K562 treated with DMSO at 1 percent for 4 hours (cell line): ENCODE results near the gene USB1. TPM values are rescaled to one million over a fixed set of nuclear protein-coding genes. Genes with fewer than 3 reads are reported as not detected.

Experiments used
- total RNA-seq: library from RNA; unstranded; fragments of 300-600 nt; gene quantifications from 2 replicates; pipeline ENCODE4 v1.2.3, GENCODE V29; 2022; ENCODE audit not compliant: insufficient read depth

The USB1 gene, protein sequence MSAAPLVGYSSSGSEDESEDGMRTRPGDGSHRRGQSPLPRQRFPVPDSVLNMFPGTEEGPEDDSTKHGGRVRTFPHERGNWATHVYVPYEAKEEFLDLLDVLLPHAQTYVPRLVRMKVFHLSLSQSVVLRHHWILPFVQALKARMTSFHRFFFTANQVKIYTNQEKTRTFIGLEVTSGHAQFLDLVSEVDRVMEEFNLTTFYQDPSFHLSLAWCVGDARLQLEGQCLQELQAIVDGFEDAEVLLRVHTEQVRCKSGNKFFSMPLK
- 54.1 and 54.4 TPM in 2 replicates for total RNA-seq

DNA sequence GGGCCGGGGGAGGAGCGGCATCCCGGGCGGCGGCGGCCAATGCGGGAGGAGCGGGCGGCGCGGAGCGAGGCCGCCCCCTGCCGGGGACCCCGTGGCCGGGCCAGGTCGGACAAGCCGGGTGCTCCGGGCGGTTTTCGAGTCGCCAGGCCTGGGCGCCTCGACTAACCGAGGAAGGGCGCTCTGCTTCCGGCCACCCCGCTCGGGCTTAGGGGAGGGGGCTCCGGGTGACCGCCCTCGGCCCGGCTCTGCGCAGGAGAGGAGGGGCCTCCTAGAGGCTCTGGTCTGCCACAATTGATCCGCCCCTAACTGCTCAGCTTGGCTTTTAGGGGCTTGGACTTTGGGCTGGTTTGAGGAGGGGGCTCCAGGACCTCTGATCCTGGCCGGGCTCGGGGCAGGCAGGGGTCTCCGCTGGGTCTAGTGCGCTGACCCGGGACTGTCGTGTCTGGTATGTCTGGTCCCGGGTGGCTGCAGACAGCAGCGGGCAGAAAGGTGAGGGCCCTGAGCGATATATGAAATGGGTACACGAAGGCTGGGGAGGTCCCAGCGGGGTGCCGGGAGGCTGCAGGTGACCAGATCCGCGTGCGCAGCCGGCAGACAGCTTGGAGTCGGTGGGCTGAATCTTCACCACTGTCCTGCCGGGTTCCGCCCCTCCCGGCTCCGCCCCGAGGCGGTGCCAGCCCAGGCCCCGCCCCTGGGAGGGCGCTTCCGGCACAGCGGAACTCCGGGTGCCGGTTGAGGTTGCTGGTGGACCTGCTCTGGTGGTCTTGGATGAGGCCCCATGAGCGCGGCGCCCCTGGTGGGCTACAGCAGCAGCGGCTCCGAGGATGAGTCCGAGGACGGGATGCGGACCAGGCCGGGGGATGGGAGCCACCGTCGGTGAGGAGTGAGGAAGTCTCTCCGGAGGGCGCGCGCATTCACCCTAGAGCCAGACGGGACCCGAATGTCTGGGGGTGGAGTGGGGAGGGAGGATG lies at the start of gene USB1:
USB1 (plus strand) TSS at position 702 of the 971 bp plus-strand sequence; CDS start at position 779, 77 bp downstream.

DNA sequence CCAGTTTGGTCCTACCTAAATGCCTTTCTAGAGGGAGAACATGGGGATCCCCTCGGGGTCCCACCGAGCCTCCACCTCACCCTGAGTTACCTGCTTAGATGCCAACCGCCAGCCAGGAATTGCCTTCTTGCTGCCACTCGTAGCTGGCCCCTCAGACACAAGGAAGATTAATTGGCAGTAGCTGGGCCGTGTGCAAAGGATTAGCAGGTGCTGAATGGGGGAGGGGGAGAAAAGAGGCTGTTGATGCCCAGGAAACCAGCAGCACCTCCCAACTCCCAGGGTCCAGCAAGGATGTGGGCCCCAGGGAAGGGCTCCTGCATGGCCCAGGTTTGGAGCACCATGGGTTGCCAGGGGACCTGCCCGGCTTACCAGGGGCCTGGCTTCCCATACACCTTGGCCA lies 30.2 kb upstream of the USB1 start, which contains the start of gene CNGB1:
CNGB1 (minus strand) TSS at position 159 of the 400 bp plus-strand sequence. CDS start 3,842 bp downstream, outside the sequence.

DNA sequence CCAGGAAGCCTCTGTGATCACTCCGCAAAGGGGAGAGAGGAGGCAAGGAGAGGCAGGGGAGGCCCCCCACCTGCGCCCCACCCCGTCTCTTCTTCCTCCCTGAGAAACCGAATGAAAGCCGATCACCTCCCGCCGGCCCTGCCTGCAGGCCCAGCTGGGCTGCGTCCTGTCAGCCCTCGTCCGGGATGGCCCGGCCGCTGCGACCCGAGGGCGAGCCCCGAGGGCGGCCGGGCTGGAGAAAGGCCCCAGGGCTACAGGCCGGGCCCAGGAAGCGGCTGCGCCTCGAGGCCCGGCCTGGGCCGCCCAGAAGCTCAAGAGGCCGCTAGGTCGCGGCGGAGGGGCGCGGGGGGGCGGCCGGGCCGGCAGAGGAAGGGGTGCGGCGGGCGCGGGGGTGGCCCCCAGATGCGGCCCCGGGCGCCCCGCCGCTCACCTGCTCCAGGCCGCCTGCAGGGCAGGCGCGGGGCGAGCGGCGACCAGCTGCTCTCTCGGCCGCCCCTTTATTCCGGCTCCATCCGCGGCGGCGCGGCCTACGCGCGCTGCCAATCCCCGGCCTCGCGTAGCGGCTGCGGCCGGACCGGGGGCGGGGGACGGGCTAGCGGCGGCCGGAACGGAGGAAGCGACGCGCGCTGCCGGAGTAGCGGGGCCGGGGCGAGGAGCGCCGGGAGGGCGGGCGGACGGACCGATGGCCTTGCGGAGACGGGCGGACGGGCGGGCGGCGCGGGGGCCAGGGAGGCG lies 1.1 kb upstream of the USB1 start, which contains the start of gene ZNF319:
ZNF319 (minus strand) TSS at position 702 of the 735 bp plus-strand sequence. CDS start 2,407 bp downstream, outside the sequence.

DNA sequence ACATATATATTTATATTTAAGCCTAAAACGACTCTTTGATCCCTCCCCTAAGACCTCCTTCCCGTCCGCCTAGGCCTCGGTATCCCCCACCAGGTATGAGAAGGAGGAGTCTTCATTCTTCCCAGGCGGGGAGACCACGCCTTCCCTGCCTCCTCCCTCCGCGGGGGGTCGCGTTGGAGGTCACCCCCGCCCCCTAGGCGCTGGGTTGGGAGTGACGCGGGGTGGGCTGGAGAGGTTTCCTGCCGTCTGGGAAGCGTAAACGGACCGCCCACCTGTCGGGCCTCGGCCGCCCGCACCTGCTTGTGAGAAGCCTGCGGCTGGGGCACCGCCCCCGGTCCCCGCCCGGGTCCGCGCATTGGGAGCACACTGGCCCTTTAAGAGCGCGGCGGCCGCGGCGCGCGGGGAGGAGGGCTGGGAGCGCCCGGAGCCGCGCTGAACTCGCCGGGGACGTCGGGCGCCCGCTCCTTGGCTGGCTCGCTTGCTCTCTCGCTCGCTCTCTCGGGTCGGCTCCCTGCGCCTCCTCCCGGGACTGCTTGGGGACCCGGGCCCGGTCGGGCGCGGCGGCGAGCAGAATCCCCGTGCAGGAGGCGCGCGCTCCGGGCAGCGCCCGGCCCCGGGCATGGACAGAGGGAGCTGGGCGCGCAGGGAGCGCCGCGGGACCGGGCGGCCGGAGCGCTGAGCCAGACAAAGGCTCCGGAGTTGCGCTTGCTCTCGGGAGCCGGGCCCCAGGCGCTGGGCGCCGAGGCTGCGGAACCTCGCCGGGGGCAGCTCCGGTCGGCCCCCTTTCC lies 24.3 kb downstream of the USB1 start, which contains the start of gene MMP15:
MMP15 (plus strand) TSS at position 404 of the 788 bp plus-strand sequence. CDS start 597 bp downstream, outside the sequence.

Other genes starting within 250 kb of the USB1 start
- gene KIFC3, start 198.9 kb upstream of the USB1 start, total RNA-seq: 93.2 and 108 TPM in 2 replicates
- gene CNGB1, start 30.3 kb upstream of the USB1 start, total RNA-seq: not detected in 2 replicates
- gene ZNF319, start 735 bp upstream of the USB1 start, total RNA-seq: 5.3 and 5.8 TPM in 2 replicates
- 10.8 and 12.4 TPM in 2 replicates for gene MMP15, start 24.3 kb downstream of the USB1 start, total RNA-seq
- gene CFAP20, start 128.0 kb downstream of the USB1 start, total RNA-seq: 64.2 and 72.5 TPM in 2 replicates
- gene CSNK2A2, start 196.7 kb downstream of the USB1 start, total RNA-seq: 85.8 and 91.4 TPM in 2 replicates